Umbilical cord (tissue), 2 donors: ENCODE measurements around the gene MMP28. TPM values are rescaled to one million over a fixed set of nuclear protein-coding genes. Genes with fewer than 3 reads are reported as not detected.
"Not testable (repeated sequence)": the region's sequence is repeated elsewhere in the genome, so short reads cannot be mapped to it uniquely, and the experiment has no call there.

Experiments
- DNase-seq: peaks from one replicate; pipeline ENCODE4 v3.0.0-alpha.2; 2015; ENCODE audit warnings: low spot score
- total RNA-seq: library from RNA; depleted of rRNA; stranded (reverse); fragments of >200 nt; gene quantifications from one replicate; pipeline ENCODE4 v1.2.3, GENCODE V29; 2014; ENCODE audit warnings: low replicate concordance; ENCODE audit not compliant: insufficient read depth

MMP28 gene
- total RNA-seq, 1 donor from 2014 or later = 113 TPM

GRCh38 chr17:35765756-35766488, 29.5 kb downstream of the MMP28 start:
- no peak for DNase-seq

DNA sequence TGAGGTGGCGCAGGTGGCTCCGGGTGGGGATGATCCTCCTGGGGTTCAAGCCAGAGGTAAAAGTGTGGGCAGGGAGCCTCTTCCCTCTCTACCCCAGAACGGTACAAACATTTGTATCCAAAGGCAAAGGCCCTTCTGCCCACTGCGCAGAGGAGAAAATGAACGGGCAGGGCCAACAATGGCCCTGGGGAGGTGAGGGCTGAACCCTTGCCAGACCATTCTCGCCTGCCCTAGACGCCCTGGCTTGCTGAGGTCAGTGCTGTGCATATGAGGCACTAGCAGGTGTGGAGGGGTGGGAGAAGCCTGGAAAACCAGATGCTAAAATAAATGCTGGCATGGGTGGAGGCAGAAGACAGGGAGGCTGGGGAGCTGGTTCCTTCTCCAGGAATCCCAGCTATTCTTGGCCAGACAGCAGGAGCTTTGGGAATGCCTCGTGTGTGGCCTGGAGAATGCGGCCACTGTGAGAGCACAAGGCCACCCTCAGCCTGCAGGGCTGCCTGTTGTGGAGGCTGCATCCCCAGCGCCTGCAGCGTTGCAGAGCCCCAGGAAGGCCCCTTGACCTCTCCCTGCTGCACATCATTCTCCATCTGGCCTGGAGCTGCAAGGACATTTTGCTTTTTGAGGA, 30.2 kb downstream of the MMP28 start:
- DNase-seq = peak; percentile 44

DNA sequence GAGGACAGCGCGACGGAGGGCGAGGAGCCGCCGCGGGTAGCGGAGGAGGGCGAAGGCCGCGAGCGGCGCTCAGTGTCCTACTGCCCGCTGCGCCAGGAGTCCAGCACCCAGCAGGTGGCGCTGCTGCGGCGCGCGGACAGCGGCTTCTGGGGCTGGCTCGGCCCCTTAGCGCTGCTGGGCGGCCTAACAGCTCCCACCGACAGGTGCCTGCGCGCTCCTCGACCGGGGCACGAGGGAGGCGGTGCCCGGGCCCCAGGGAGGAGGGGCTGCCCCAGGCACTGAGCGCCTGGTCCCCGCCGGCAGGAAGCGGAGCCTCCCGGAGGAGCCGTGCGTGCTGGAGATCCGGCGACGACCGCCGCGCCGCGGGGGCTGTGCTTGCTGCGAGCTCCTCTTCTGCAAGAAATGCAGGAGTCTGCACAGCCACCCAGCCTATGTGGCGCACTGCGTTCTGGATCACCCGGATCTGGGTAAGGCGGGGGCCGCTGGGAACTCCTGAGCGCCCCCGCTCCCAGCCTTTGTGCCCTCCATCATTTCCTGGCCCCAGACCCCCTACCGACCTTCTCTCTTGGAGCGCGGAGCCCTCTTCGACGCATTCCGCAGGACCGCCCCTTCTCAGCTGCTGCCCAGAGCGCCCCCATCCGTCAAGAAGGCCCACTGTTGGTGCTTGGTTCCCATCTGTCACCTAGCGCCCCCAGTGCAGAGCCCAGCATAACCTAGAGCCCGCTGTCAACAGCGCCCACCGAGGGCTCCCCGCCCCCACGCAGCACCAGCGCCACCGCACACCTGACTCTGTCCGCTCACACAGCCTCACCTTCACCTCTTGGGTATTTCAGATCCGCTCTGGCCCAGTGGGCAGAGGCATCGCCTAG, 31.1 kb downstream of the MMP28 start:
- peak; percentile 84 for DNase-seq

DNA sequence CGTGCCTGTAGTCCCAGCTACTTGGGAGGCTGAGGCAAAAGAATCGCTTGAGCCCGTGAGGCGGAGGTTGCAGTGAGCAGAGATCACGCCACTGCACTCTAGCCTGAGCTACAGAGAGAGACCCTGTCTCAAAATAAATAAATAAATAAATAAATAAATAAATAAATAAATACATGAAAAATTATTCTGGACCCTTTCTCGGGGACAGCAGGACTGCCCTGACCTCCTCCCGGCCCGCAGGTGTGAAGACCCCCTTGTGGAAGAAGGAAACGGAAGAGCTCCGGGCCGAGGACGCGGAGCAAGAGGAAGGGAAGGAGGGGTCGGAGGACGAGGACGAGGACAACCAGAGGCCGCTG, 31.7 kb downstream of the MMP28 start:
- no peak for DNase-seq

DNA sequence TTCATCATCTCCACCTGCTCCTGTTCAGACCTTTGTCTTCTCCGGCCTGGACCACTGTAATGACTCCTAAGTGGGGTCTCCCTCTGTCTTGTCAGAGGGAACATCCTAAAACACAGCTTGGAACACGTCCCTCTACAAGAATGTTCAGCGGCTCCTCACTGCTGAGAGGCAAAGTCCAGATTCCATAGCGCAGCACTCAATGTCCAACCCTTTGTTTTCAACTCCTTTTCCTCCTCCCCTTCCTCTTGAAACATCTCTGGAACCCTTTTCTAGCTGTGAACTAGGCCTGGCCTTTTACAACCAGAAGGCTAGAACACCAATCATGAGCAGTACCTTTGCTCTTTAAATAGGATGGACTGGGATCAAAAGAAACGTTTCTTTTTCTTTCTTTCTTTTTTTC, 33.8 kb downstream of the MMP28 start:
- DNase-seq = no peak

DNA sequence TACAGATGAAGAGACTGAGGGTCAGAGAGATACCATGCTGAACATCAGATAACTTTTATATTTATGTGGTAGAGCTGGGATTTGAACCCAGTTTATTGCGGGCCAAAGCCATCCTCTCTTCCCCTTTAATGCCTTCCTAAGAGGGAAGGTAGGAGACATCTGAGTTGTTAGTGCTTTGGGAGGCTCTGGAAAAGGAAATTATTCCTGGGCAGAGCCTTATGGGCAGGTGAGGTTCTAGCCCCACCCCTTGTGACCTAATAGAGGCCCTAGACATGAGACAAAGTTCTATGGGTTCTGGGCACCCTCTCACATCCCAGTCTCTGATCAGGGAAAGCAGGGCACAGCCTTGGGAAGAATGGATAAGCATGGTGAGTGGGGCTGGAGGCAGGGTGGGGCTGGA, 34.9 kb downstream of the MMP28 start, which contains the start of gene C17orf50:
Gene C17orf50, plus strand, starts transcription at position 301 of the 400 bp plus-strand sequence. Its CDS starts 55 bp downstream, at position 356.
- no peak for DNase-seq

GRCh38 chr17:35757243-35757642, 38.2 kb downstream of the MMP28 start:
- no peak for DNase-seq

DNA sequence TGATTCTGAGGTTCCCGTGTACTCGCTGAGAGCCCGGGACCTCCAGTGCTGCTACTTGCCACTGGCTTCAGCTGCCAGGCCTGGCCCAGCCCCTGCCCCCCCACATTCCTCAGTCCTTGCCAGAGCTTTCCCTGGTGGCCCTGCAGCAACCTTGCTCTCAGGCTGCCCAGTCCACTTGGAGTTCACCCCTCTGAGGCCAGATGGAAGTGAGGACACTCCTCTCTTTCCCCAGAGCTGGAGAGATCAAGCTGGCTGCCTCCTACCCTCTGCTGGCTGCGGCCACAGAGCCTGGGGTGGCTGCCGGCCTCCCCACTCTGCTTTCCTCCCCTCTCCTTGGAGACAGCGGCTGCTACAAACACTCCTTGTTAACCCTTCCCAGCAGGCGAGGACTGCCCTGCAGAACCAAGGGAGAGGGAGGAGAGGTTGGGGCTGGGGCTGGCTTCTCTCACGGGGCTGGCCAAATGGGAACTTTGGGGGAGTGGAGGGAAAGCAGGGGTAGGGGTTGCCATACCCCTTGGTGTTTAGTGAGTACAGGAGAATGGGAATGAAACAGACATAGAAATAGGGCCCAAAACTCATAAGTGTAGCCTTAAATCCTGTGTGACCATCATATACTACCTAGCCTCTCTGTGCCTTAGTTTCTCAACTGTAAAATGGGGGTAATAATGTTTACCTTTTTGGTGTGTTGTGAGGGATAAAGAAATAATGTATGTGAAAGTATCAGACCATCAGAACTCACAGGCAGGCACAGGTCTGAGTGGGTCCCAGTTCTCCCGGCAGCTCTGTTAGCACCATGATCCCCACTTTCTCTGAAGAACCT, 42.3 kb downstream of the MMP28 start, which contains the start of gene GAS2L2:
Gene GAS2L2, minus strand, starts transcription at position 295 of the 820 bp plus-strand sequence. CDS start 389 bp downstream, outside the sequence.
- DNase-seq = no peak

DNA sequence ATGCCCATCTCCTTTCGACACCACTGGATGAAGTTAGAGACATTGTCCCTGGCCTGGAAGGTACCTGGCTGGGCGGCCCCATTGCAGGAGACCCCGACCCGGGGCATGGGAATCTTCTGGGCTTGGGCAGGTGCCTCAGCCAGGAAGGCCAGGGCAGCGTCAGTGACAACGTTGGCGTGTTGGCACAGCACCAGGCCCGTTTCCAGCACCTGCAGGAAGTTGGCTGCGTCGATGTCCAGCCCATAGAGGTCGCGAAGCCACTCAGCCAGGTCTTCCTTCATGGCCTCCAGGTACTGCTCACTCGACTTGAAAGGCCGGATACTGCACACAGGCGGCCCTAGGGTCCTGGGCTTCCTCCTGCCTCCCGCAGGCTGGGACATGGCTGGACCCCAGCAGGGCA, 43.0 kb downstream of the MMP28 start:
- DNase-seq = no peak

GRCh38 chr17:35751541-35751940, 43.9 kb downstream of the MMP28 start:
- DNase-seq = not testable (repeated sequence)

DNA sequence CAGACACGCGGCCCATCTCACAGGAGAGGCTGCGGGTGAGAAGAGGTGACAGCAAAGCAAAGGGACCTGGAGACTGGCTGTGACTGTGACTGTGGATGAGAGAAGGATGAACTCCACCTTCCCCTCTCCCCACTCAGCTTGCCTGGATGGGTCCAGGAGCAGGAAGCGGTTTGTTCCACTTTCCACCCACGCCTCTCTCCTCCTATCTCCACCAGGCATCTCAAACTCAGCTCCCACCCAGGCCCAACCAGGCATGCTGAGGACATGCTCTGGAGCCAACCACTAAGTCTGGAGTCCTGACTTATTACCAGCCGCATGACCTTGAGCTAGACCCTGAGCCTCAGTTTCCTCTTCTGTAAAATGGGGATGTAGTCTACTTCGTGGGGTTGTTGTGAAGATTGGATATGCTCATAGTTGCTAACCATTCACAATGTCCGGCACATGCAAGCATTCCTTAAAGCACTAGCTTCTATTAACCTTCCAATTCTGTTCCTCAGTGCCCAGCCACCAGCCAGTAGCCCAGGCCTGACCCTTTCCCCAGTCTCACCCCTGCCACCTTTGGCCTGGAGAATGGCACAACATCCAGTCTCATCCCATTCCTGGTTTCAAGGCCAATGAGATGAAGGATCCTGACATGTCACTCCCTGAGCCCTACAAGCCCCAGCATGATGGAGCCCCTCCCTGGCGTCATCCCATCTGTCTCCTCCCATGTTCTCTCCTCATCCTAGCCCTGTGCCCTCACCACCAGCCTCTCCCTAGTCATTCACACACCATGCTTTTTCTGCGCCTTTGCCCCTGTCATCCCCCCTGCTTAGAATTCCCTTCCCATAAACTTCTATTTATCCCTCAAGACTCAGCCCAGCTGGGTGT, 44.7 kb downstream of the MMP28 start:
- DNase-seq = no peak

- DNase-seq = peak; percentile 35
These were observed 45.7 kb downstream of the MMP28 start for GRCh38 chr17:35749560-35750412.

DNA sequence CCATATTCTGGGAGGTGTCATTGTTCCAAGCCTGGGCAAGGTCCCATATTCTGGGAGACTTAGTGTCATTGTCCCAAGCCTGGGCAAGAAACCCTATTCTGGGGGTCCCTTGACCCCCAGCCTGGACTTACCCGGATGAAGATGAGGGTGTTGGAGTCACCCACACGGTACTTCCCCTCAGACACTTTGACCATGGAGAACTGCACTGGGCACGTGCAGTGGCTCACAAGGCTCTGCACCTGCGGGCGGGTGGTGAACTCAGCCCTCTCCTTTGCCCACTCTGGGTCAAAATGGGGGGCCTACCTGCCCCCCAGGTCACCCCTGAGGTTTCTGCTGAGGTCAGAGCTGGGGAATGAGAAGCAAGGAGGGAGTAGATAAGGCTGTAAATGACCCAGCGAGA, 46.5 kb downstream of the MMP28 start:
- no peak for DNase-seq

DNA sequence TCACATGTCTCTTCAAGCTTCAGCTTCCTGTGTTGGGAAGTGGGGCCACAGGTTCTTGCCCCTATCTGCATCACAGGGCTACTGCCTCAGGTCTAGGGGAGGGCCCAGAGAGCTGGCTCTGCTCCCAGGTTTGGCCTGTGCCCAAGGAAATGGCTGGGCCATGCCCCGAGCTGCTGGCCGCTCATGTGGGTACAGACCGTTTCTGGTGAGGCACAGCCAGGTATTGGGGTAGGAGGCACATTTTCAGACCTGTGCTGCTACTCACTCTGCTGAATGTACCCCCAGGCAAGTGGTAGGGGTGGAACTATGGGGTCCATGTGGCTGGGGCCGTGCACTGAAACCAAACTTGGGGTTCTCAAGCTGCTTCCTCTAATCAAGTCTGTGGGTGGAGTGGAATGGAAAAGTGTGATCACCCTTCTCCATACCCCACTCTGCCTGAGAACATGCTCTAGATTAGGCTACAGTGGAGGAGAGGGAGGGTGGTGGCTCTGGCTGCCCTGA, 47.0 kb downstream of the MMP28 start:
- no peak for DNase-seq

- peak; percentile 72 for DNase-seq
These were observed 47.9 kb downstream of the MMP28 start for GRCh38 chr17:35747540-35748017.

DNA sequence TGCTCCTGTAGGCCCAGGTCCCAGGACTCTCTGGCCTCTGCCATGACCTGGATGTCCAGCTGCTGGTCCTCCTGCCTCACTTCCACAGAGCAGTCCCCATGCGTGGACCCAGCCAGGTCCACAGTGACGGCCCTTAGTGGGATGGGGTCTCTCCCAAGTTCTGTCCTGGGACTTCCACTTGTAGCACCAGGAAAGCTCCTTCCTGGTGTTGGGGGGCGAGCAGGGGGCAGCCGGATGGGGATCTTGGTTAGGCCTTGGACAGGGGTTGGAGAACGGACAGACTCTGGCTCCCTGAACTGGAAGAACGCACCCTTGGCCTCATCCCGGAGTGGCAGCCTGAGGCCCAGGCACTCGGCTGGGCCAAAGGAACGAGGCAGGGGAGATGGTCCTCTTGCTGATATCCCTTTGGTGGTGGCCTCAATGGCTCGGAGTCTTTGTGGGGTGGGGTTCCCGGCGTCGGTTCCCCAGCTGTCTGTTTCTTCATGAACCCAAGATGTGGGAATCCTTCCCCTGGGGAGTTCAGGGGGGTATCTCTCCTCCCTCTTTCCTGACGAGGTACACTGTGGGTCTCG, 49.6 kb downstream of the MMP28 start:
- DNase-seq = no peak

DNA sequence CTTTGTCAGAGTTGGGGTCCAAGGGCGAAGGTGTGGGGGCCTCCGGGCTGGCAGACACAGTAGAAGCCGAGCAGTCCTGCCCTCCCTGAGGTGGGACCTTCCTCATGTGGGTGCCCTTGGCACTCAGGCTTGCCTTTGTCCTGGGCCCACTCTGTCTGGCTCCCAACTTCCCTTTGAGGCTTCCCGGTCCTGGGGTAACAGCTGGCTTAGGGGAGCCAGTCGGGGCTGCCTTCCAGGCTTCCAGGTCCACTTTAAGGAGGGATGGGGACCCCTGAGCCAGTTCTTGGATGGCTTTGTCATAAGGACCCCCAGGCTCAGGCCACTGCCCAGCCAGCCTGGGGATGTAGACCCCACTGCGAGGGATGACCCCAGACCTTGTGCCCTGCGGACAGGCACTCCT, 50.2 kb downstream of the MMP28 start:
- DNase-seq = no peak

DNA sequence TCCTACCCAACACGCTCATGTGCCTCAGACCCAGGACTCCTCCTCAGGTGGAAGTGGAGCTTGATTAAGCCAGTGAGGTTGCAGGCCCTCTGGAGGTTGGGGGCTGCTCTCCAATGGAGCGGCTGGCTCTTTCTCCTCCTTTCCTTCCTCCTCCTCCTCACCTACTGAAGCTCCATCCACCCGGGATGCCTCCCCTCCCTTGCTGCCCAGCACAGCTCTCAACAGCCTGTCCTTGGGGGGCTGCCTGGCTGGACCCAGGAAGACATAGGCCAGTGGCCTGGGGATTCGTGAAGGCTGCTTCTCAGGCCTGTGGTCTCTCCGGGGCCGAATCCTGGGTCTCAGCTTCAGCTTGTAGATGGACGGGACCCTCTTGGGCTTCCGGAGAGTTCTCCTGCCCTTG, 50.6 kb downstream of the MMP28 start:
- no peak for DNase-seq
